Stimulated activated naive CD4-positive, alpha-beta T cell treated with Interleukin-2 at 50 U/mL for 16 hours (primary cell): ENCODE data around the gene UNC5C.

Experiments used
- DNase-seq: peaks from one replicate; lab custom pipeline; 2025; lab: John Stamatoyannopoulos, UW

The UNC5C gene

DNA sequence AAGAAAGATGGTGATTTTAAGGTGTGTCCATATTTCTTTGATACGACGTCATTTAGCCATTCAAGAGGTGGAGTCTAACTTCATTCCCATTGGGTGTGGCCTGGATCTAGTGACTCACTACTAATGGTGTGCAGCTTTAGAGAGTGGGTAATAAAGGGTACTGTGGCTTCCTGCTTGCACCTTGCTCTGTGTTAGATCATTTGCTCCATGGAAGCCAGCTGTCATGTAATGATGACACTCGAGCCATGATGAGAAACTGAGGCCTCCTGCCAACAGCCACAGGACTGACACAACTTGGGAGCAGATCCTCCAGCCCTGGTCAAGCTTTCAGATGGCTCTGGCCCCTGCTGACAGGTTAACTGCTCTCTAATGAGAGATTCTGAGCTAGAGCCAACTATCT lies 82.0 kb downstream of the UNC5C start:
- no peak for DNase-seq

DNA sequence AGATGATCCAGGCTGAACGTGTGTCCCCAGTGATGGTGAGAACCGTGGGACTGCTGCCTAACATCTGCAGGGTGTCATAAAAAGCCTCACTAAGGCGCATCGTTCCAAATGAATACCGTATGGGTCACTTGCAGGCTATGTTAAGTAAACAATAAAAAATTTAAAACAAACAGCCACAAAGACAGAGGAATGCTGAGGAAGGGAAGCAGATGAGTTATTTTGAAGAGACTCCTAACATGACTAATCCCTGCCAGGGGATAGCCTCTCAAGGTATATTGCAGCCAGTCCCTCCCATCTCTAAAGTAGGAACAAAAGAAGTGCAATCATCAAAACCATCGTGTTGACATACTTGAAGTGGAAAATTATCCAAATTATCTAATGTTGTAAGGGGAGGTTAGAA lies 83.8 kb downstream of the UNC5C start:
- DNase-seq = no peak

DNA sequence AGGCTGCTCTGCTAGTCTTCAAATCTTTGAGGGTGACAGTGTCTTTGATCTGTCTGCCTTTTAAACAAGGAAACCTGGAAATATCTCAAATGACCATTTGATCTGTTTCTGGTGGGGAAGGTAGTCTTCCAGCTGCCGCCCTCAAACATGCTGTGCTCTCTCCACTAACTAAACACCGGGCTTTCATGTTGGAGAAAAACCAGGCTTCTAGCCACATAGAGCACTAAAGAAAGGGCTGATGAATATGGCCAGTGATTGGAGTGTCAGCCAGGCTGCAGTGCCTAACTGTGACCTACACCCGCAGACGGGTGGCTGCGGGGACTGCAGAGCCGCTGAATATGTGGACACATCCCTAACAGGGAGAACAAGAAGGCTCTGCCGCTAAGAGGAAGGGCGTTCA lies 85.9 kb downstream of the UNC5C start:
- no peak for DNase-seq

DNA sequence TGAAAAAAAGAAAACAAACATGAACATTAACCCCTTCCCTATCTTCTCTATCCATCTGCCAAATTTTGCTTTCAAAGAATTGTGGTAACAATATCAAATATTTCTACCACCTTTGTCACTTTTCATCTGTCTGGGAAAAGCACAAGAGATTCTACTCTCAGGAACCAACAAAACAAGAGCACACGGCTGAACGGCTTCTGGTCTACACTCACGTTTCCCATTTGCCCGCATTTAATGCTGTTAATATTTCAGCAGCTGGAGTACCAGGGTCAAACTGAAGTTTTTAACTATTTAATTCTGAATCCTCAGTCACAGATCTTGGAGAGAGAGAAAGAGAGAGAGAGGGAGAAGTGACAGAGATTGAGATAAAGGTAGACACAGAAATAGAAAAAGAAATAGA lies 91.4 kb downstream of the UNC5C start:
- no peak for DNase-seq

DNA sequence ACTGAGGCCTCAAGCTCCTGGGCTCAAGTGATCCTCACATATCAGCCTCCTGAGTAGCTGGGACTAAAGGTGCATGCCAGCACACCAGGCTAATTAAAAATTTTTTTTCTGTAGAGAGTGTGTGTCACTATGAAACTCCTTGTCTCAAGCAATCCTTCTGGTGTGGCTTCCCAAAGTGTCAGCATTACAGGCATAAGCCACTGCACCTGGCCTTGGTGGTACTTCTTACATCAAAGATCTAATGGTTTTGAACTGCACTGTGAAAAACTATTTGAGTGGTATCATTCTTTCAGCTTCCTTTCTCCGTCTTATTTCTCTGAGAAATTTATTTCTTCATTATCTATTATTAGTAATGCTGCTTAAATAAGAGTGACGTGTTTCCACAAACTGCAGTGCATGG lies 98.5 kb downstream of the UNC5C start:
- no peak for DNase-seq

DNA sequence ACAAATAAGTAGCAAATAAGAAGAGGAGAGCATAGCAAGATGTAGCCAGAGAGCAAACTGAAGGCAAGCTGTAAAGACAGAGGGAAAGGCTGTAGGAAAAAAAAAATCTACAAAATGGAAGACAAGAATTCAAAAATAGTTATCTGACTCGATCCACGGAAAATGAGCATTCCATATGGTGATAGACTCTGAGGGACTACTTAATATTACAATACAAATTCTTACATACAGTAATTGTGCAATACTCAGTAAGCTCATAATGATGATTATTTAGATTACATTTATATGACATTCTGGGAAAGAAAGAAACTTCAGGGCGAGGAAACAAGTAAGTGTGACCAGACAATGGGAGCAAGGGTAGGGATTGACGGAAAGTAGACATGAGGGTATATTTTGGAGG lies 102.6 kb downstream of the UNC5C start:
- DNase-seq = no peak

DNA sequence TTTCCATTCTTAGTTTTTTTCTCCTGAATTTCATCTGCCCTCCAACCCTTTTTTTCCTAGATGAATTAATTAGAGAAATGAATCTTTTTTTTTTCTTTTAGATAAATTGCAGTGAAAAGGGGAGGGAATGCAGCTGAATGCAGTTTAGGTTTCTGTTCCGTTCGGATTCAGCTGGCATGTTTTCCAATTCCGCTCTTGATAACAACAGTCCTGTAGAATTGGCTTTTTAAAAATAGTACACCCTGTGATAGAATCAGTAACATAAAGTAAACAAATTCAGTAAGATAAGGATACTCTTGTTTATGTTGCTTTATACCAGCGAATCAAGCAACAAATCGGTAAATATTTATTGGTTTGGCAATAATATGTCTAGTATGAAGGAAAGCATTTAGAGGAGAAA lies 103.5 kb downstream of the UNC5C start:
- DNase-seq = no peak

DNA sequence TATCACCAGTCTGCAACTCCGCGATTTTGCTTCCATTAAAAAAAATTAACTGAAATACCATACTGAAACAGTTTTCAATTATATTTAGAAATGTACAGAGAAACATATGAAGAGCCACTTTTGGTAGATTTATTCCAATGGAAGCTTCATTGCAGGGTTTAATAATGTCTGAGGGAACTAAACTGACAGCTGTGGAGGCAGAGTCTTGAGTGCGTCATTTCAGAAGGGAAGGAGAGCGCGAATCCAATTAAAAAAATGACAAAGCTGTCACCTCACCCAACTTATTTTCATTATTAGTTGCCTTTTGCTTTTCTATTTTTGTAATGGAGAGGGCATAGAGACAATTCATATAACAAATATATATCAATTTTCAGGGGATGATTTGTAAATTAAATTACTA lies 104.0 kb downstream of the UNC5C start:
- no peak for DNase-seq

DNA sequence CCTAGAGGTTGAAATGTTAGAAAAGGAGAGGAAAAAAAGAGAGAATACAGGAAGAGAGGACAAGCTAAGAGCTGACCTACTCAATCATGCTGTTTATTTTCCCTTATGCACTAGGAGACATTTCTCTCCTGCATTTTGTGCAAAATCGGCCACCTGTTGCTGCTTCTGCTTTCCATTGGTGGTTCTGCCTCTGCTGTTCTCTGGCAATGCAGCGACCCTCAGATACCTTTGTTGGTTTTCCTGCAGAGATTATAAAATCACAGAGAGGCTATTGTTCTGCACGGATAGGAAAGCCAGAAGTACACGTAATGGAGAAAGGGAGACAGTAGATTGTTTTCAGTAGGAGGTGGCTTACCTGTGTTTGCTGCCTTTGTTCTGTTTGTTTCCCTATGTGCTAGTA lies 108.9 kb downstream of the UNC5C start:
- DNase-seq = no peak

DNA sequence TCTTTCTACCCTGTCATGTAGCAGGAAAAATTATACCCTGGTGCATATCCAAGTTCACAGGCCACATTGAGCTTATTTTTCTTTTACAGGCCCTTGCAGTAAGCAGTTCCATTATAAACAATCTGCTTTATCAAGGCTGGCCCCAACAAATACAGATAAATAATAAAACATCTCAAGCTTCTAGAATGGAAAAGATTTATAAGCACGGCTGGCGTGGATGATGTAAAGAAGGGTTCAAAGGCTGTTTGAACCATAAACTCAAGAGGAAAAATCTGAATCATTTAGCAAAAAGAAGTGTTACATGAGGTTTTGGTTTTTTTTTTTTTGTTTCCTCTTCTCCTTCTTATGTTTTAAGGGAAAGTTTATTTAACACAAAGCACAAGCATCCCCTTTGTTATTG lies 109.7 kb downstream of the UNC5C start:
- DNase-seq = no peak

DNA sequence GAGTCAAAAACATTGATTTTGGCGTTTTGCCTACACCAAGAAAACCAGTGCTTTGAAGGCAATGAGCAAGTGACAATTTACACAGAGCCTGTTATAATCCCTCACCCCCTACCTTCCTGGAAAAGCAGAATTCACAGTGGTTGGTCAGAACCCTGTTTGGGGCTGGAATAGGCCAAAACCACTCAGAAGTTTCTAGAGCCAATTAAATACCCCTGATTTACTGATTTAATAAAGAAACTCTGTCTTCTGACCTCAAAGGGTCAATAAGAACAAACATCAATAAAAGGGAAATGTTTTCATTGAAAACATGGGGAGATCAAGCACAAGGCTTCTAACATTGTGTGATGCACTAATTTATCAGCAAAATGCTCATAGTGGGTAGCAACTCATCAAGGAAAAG lies 116.3 kb downstream of the UNC5C start:
- no peak for DNase-seq

DNA sequence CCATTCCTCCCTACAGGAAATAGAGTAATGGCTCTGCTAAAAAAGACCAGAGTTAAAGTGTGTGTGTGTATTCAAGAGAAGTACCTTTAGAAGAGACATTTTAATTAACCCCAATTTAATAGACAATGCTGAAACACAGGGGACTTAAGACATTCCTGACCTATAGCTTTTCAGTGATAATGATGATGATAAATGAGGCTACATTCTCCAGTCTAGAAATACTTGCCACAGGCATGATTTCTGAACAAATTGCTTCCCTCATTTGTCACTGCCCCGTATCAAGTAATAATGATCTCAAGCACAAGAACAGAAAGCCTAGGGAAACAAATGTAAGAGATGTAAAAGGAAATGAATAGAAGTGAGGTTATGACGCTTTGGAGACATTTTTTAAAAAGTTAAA lies 117.1 kb downstream of the UNC5C start:
- DNase-seq = no peak

DNA sequence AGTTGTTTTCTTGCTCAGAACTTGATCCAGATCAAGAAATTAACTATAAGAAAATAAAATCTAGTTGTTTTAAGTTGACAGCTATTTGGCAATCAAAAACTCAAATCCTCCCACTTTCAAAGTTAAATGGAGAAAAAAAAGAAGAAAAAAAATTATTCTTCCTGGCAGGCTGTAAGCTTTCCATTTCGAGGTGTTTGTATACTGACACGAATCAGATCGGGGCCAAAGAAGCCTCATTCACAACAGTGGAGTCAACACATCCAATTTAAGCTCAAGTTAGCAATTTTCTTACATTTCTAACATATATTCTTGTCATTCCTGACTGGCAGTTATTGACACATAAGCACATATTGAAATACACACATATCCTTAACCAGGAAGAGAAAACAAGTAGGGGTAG lies 119.4 kb downstream of the UNC5C start:
- DNase-seq = no peak

DNA sequence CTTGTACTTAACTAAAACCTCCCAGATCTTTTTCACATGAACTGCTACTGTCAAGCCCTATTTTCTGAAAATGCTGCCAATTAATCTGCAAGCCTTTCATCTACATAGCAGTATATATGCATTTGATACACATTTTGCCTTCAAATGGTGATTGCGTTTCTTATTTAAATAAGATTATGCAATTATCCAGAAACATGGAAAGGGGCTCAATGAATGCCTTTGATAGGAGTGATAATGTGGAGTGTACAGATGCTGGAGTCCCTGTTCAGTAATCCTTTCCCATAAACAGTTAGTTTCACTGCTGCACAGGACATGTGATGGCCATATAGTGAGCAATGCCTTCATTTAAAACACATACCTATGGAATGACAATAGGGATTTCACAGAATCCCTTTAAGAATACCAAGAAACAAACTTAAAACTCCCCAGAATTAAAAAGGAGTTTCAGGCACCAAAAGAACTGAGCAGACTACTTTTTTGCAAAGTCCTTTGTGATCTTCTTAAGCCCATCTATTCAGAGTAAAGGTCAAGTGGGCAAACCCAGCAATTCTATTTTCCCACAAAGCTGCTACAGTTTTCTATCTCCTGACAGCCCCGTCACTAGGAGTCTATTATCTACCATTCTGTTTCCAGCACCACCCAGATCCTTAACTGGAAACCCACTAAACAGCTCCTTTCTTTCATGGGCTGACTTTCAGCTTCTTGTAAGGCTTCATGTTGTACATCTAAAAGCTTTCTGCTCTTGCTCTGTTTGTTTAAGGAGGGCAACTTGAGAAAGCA lies 120.3 kb downstream of the UNC5C start:
- DNase-seq = no peak

DNA sequence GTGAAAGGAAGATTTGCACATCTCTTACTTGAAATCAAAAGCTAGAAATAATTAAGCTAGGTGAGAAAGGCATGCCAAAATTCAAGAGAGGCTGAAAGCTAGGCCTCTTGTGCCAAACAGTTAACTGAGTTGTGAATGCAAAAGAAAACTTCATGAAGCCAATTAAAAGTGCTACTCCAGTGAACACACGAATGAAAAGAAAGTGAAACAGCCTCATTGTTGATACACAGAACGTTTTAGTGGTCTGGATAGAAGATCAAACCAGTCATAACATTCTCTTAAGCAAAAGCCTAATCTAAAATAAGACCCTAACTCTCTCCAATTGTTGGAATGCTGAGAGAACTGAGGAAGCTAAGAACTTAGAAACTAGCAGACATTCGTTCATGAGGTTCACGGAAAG lies 122.3 kb downstream of the UNC5C start:
- no peak for DNase-seq

DNA sequence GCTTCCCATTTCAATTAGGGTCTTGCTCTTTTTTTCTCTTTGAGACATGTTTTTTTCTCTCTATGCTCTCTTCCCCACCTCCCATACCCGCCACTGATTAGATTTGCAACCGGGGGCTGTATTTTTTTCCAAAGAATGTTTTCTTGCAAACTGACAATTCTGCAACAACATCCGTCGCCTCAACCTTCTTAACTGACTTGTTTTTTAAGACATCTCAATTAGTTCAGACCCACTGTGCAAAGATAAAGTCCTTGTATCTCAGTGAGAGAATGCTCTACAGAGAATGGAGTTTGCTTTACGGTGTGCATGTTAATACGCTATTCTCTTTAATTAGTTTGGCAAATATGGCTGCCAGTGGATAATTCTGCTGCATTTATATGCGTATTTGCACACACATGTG lies 126.3 kb downstream of the UNC5C start:
- no peak for DNase-seq

DNA sequence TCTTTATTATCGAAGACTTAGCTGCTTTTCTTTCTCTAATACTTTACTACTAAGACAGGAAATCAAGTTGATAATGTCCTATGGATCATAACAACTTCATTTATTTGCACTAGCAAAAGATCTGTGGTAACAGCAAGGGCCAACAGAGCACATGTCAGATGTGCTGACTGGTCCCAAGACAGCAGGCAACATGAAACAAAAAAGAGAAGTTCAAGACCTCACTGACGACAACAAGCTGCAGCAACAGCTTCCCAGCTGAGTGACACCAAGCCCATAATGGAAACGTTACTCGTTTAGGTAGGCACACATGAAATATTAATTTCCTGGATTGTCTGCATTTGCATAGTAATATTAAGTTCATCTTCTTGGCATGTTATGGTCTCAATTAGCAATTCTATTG lies 126.9 kb downstream of the UNC5C start:
- no peak for DNase-seq

DNA sequence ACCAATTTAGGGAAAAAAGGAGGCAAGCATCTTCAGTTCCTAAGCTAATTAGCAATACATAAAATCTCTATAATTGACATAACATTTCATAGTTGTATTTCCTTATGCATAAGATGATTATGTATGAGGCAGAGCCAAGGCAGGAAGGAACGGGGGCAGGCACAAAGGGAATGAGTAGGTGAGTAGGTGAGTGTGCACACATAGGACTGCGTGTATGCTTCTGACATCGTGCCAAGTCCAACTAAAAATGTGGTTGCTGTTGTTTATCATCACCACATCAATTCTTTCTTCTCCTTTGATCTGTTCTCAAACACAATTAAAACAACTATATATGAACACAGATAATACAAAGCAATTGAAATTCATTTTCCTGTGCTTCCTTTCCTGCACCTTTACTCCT lies 131.2 kb downstream of the UNC5C start:
- no peak for DNase-seq

DNA sequence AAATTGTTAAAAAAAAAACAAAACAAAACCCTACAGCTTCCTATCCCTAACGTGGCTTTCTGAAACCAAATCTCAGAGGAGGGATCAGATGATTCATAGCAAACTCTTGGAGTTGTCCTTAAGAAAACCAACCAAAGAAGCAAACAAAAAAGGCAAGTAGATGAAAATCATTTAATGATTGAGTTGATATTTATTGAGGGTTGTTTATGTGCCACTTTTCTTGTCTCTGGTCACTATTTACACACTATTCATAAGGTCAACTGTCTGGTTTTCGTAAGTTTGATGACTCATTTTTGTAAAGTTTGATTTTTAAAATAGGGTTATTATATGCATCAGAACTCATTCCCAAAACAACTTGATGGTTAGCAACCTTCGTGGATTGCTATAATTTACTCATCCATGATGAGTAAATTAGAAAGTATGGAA lies 133.4 kb downstream of the UNC5C start:
- no peak for DNase-seq

DNA sequence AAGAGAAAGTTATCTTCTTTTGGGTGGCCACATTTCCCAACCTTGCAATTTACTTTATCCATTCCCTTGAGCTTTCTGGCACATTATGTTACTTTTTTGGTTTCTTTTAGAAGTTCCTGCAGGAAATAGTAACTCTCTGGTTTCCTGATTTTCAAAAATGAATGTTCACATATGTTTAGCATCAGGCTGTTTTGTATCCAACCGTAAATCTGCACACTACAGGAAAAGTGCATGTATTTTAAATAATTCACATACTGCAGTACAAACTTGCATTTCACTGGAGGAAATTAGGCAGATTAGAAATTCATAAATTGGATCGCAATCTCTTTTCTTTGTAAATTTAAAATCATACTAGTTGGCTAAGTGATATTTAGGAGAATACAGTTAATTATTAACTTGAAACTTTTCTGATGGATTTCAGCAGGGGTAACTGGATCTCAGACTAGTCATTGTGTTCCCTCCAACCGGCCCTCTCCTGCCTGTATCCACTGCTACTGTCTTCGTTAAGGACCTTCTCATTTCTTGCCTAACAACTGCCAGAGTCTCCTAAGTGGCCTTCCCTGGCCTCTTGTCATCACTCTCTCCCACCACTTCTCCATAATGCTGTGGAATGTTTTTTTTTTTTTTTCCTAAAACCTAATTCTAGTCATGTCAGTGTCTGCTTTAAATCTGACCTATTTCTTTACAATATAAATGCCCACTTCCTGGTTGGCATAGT lies 137.2 kb downstream of the UNC5C start:
- DNase-seq = no peak

DNA sequence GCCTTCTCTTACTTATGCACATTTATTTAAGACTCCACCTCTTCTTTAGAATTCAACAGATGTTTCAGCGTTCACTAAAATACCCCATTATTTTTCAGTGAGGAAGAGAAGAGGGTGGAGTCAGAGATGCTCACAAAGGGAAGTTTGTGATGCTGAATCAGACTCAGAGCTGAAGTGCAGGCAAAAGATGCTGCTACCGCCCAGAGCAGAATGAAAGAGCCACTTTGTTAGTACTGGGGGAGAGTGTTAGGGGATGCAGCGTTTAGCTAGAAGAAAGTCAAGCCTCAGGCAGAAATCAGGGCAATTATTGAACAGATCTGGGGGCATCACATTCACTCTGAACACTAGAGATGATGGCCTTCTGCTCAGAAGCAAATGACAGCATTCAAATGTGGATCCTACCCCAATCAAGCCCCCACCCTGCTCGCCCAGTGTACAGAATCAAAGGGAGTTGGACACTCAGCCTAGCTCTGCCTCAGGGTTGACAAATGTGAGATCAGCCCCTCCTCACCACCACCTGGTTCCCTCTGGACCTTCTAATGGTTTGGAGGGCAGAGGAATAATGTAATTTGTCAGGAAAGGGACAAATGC lies 138.3 kb downstream of the UNC5C start:
- DNase-seq = no peak

DNA sequence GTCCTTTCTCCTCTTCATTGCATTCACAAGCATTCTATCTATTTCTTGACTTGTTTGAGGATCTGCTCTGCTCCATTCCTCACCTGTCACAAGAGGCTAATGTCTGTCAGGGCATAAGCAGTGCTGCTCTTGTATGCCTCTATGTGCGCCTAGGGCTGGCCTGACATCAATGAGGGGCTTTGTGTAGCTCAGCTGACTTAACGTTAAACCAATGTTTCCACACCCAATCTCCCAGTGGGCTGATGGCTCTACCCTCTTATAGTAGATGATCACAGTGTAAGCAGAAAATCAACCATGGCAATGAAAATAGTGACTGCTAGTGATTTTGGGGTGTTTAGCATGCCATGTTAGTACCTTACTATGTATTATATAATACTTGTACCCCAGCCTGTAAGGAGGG lies 139.0 kb downstream of the UNC5C start:
- no peak for DNase-seq

DNA sequence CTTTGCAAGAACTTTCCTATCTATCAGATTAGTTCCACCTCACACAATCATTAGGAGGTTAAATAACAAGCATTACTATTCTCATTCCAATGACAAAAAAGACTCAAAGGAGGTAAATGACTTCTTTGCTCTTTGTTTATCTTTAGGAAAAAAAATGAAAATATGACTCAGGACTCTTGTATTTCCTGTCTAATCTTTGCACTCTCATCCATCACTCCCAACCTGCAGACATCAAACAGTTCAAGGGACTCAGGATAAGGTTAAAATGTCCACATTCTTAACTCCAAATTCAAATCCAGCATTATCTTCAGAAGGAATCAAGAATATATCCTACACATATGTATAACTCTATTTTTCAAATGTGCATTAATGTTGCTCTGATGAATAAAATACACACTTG lies 139.6 kb downstream of the UNC5C start:
- DNase-seq = no peak

DNA sequence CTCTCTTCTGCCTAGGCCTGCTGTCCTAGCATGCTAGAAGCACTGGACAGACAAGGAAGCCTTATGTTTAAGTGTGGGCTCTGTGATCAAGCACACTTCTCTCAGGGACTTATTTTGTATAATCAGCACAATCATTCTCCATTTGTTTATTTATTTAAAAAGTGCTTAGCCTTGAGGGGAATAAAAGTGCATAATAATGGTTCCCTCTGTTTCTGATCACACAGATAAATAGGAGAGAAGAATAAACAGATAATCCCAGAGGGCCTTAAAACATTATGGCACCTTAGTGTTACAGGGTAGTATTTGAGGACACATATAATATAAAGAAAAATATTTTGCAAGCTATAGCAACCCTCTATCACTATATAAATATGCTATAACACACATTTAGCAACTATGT lies 146.5 kb downstream of the UNC5C start:
- DNase-seq = no peak
